ENCODE measurements around the gene PTPN12.

DNA sequence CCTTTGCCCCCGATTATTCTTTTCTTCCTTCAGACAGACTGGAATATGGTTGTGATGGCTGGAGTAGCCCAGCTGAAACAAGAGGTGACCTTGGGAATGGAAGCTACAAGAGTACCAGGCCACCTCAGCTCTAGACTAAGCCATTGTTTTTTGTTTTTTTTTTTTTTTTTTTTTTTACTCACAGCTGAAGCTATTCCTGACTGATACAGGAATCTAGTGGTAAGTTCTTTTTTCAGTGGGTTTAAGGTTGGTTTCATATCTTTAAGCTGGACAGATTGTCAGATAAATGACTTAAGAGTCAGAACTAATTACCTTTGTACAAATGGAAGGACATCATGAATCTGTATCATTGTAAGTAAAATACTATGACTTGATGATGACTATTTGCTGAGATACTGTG lies 30.2 kb upstream of the PTPN12 start:
- TF ChIP-seq EZH2 (IDR thresholded peaks at IDR 0.05; ENCODE audit: low read depth) = no peak
- TF ChIP-seq, protein P1, sequence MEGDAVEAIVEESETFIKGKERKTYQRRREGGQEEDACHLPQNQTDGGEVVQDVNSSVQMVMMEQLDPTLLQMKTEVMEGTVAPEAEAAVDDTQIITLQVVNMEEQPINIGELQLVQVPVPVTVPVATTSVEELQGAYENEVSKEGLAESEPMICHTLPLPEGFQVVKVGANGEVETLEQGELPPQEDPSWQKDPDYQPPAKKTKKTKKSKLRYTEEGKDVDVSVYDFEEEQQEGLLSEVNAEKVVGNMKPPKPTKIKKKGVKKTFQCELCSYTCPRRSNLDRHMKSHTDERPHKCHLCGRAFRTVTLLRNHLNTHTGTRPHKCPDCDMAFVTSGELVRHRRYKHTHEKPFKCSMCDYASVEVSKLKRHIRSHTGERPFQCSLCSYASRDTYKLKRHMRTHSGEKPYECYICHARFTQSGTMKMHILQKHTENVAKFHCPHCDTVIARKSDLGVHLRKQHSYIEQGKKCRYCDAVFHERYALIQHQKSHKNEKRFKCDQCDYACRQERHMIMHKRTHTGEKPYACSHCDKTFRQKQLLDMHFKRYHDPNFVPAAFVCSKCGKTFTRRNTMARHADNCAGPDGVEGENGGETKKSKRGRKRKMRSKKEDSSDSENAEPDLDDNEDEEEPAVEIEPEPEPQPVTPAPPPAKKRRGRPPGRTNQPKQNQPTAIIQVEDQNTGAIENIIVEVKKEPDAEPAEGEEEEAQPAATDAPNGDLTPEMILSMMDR (conservative IDR thresholded peaks at IDR 0.05) = no peak

All from PC-9 (cell line).